Measurements from ENCODE around the gene SNX32. TPM values are rescaled to one million over a fixed set of nuclear protein-coding genes. Genes with fewer than 3 reads are reported as not detected.

The SNX32 gene
- total and polyA plus RNA-seq, 2 of the 13 experiments (the other 11 are each of a cell fraction or from before 2014, with no cell fraction given) = 0.09 to 0.34 TPM

- TF ChIP-seq ZNF644 (CRISPR knock-in tag; IDR thresholded peaks at IDR 0.05; ENCODE audit: low read depth) (no peak), TAF1 (CRISPR knock-in tag; IDR thresholded peaks at IDR 0.05) (peak; percentile 75), EHMT2 (IDR thresholded peaks at IDR 0.05; ENCODE audit: borderline replicate concordance, low read depth, low read length) (0 out of 2 replicates have a peak, but pooled peaks have one; percentile 23), ATF3 (CRISPR knock-in tag; IDR thresholded peaks at IDR 0.05) (peak; percentile 11; the same call in 1 of the 2 replicates), ZNF615 (CRISPR knock-in tag; IDR thresholded peaks at IDR 0.05; ENCODE audit: borderline replicate concordance) (no peak; the same call in 1 of the 2 replicates), HIC2 (CRISPR knock-in tag; IDR thresholded peaks at IDR 0.05; ENCODE audit: low read depth) (no peak), ZKSCAN5 (CRISPR knock-in tag; IDR thresholded peaks at IDR 0.05) (no peak), ZFP36L1 (CRISPR knock-in tag; IDR thresholded peaks at IDR 0.05) (no peak; the same call in 1 of the 2 replicates), REXO4 (CRISPR knock-in tag; IDR thresholded peaks at IDR 0.05; ENCODE audit: borderline replicate concordance) (no peak), KDM6A (CRISPR knock-in tag; IDR thresholded peaks at IDR 0.05; ENCODE audit: low read depth) (no peak), TBX3 (IDR thresholded peaks at IDR 0.05; ENCODE audit: borderline replicate concordance) (no peak), ZMAT3 (CRISPR knock-in tag; conservative IDR thresholded peaks at IDR 0.05) (no peak), KDM1A (CRISPR knock-in tag; IDR thresholded peaks at IDR 0.05) (no peak), REL (CRISPR knock-in tag; conservative IDR thresholded peaks at IDR 0.05) (peak; percentile 73; the same call in 1 of the 2 replicates), TFDP2 (CRISPR knock-in tag; IDR thresholded peaks at IDR 0.05) (peak; percentile 79), HINFP (CRISPR knock-in tag; IDR thresholded peaks at IDR 0.05; ENCODE audit: low read depth) (no peak), ZXDC (CRISPR knock-in tag; IDR thresholded peaks at IDR 0.05) (no peak), CHD2 (IDR thresholded peaks at IDR 0.05; ENCODE audit: low read depth, low read length) (no peak), ZBTB7B (CRISPR knock-in tag; IDR thresholded peaks at IDR 0.05) (peak; percentile 85; the same call in 1 of the 2 replicates), THYN1 (CRISPR knock-in tag; IDR thresholded peaks at IDR 0.05; ENCODE audit: borderline replicate concordance, low read depth) (no peak), POLR2AphosphoS2 (IDR thresholded peaks at IDR 0.05; ENCODE audit: low read depth, low read length) (no peak), ZNF569 (CRISPR knock-in tag; IDR thresholded peaks at IDR 0.05; ENCODE audit: borderline replicate concordance) (0 out of 2 replicates have a peak, but pooled peaks have one; percentile 62)
Measured at GRCh38 chr11:65860278-65861164, 26.8 kb downstream of the SNX32 start, which contains the start of gene MUS81 (continued).
